NCI-H510A treated with DMSO at 0.1 percent for 48 hours (cell line): ENCODE measurements around the gene AGAP5.

Experiments used
- DNase-seq: peaks from one replicate; lab custom pipeline; 2025; lab: John Stamatoyannopoulos, UW

Gene AGAP5

GRCh38 chr10:73625884-73626752 lies 71.8 kb downstream of the AGAP5 start:
- peak; percentile 96 for DNase-seq

- DNase-seq: peak; percentile 47
Measured at GRCh38 chr10:73625004-73625883, 72.7 kb downstream of the AGAP5 start.
